K562 (cell line): ENCODE measurements around the gene PGM2L1. TPM values are rescaled to one million over a fixed set of nuclear protein-coding genes. Genes with fewer than 3 reads are reported as not detected.

Experiments used
- ATAC-seq: fragments of 200-7000 bp; cut with Tn5 transposase; 3 replicates; pipeline ENCODE4 v1.9.1; 2020; ENCODE audit warnings: moderate library complexity
- BruUV-seq: library from RNA; stranded (reverse); fragments of 400-500 nt; replicated peaks from 2 replicates; lab custom pipeline; 2021; lab: Mats Ljungman, UMichigan
- CTCF ChIA-PET: fragments of 300-600 bp; formaldehyde crosslinking; extraction: SDS; loops from one replicate; lab custom pipeline; 2021; ENCODE audit warnings: low intra/inter-chr PET ratio; lab: Yijun Ruan, JAX
- POLR2A ChIA-PET: fragments of 300-600, 350-650 bp; sonication (Branson Sonifier 250); formaldehyde crosslinking; extraction: SDS; loops from one replicate; lab custom pipeline; 2021; ENCODE audit warnings: antibody characterized with exemption, inconsistent platforms; lab: Yijun Ruan, JAX
- DNase-seq, 4 experiments: peaks; one replicate each; pipeline versions ENCODE4 v3.0.0 to v3.0.0-alpha.2; 2011 to 2018; ENCODE audit warnings: low spot score in 3 of 4, mixed read lengths in 3 of 4; ENCODE audit errors: extremely low read depth in 1 of 4
- FAIRE-seq: peaks from 2 replicates; lab custom pipeline; 2011; peaks lifted over from hg19 to GRCh38; lab: Jason Lieb, UNC
- H2AFZ ChIP-seq: 2 replicates; pipeline ENCODE4 v1.6.0; 2011; ENCODE audit warnings: low read depth, low read length, control low read depth, inconsistent platforms
- H3K27ac ChIP-seq: fragments of 200-600 bp; 3 replicates; pipeline ENCODE4 v1.8.0; 2011; ENCODE audit warnings: low read depth, mild to moderate bottlenecking, control low read depth, inconsistent platforms, low read length, moderate library complexity, mixed read lengths; ENCODE audit errors: extremely low read depth
- H3K27me3 ChIP-seq, 2 experiments: fragments of 300-600 bp in 1 of 2; 2 replicates in 1 of 2; 3 replicates in 1 of 2; pipeline versions ENCODE4 v1.6.0 to v1.8.0; 2011; ENCODE audit warnings: inconsistent platforms in 2 of 2, low read length in 2 of 2, mild to moderate bottlenecking in 1 of 2, mixed read lengths in 1 of 2, moderate library complexity in 1 of 2; ENCODE audit not compliant: control insufficient read depth in 2 of 2, insufficient read depth in 2 of 2
- H3K36me3 ChIP-seq: fragments of 300-600 bp; 3 replicates; pipeline ENCODE4 v1.8.0; 2011; ENCODE audit warnings: mild to moderate bottlenecking, low read length, inconsistent platforms; ENCODE audit not compliant: control insufficient read depth, insufficient read depth
- H3K4me1 ChIP-seq, 2 experiments: fragments of 200-600 bp in 1 of 2; replicated peaks in 1 of 2; 2 replicates in 1 of 2; 3 replicates in 1 of 2; pipeline versions ENCODE4 v1.5.1 to v1.8.0; 2011; ENCODE audit warnings: inconsistent platforms in 2 of 2, low read length in 2 of 2, mild to moderate bottlenecking in 1 of 2, mixed read lengths in 1 of 2, moderate library complexity in 1 of 2; ENCODE audit not compliant: control insufficient read depth in 2 of 2, insufficient read depth in 2 of 2
- H3K4me2 ChIP-seq: 2 replicates; pipeline ENCODE4 v1.6.1; 2011; ENCODE audit warnings: low read length, control low read depth, inconsistent platforms, mixed read lengths; ENCODE audit not compliant: insufficient read depth
- H3K4me3 ChIP-seq: fragments of 200-600 bp; sonication (generic), shearing (Covaris generic); 2 replicates; pipeline ENCODE4 v1.5.1; 2016; ENCODE audit warnings: control low read depth, inconsistent platforms
- H3K79me2 ChIP-seq: fragments of 200-600 bp; 3 replicates; pipeline ENCODE4 v1.8.0; 2011; ENCODE audit warnings: low read length, inconsistent platforms; ENCODE audit not compliant: control insufficient read depth, insufficient read depth
- H3K9ac ChIP-seq, 2 experiments: 2 replicates each; pipeline versions ENCODE4 v1.6.0 to v1.6.1; 2011; ENCODE audit warnings: low read depth in 2 of 2, low read length in 2 of 2, control low read depth in 1 of 2, inconsistent platforms in 1 of 2, mild to moderate bottlenecking in 1 of 2, mixed read lengths in 1 of 2; ENCODE audit not compliant: insufficient read depth in 1 of 2
- H3K9me1 ChIP-seq: one replicate; pipeline ENCODE4 v1.6.0; 2011; ENCODE audit warnings: inconsistent platforms, mild to moderate bottlenecking, low read length, moderate library complexity; ENCODE audit not compliant: control insufficient read depth, insufficient read depth
- H3K9me3 ChIP-seq: replicated peaks from 2 replicates; pipeline ENCODE4 v1.5.1; 2011; ENCODE audit warnings: low read depth, low read length, inconsistent platforms; ENCODE audit not compliant: control insufficient read depth, insufficient read depth
- H4K20me1 ChIP-seq: replicated peaks from 2 replicates; pipeline ENCODE4 v1.6.1; 2011; ENCODE audit warnings: low read length, inconsistent platforms, mixed read lengths; ENCODE audit not compliant: control insufficient read depth, insufficient read depth
- BCOR ChIP-seq: fragments of 450-650 bp; IDR thresholded peaks from 2 replicates; pipeline ENCODE4 v1.6.1; 2016
- BHLHE40 ChIP-seq: IDR thresholded peaks from 2 replicates; pipeline ENCODE4 v1.6.1; 2011; ENCODE audit warnings: low read length, improper control_type of control experiment
- CBX8 ChIP-seq: fragments of 200-600 bp; sonication (generic); IDR thresholded peaks from 2 replicates; pipeline ENCODE4 v1.6.1; 2012; ENCODE audit warnings: borderline replicate concordance, mixed run types, low read depth, mild to moderate bottlenecking, moderate library complexity, mixed read lengths, low read length, control low read depth, inconsistent platforms; ENCODE audit not compliant: poor library complexity, severe bottlenecking; ENCODE audit errors: extremely low read depth
- HMG20B ChIP-seq: fragments of 250-450 bp; sonication (Bioruptor Pico); IDR thresholded peaks from 2 replicates; pipeline ENCODE4 v1.5.0; 2021; ENCODE audit warnings: mild to moderate bottlenecking
- IFI16 ChIP-seq: fragments of 250-450 bp; sonication (Bioruptor Pico); IDR thresholded peaks from 2 replicates; pipeline ENCODE4 v2.1.2; 2022; ENCODE audit warnings: mild to moderate bottlenecking, inconsistent platforms
- NFYB ChIP-seq: IDR thresholded peaks from 2 replicates; pipeline ENCODE4 v1.6.1; 2011; ENCODE audit warnings: mild to moderate bottlenecking, moderate library complexity; ENCODE audit not compliant: insufficient read length; ENCODE audit errors: extremely low read depth
- RFX1 ChIP-seq: fragments of 450-650 bp; IDR thresholded peaks from 2 replicates; pipeline ENCODE4 v1.6.1; 2016; ENCODE audit warnings: mild to moderate bottlenecking, moderate library complexity
- SETDB1 ChIP-seq: IDR thresholded peaks from one replicate; pipeline ENCODE4 v1.6.1; 2012; ENCODE audit warnings: low read length, control low read depth, inconsistent platforms
- ZFP36 ChIP-seq: fragments of 150-350 bp; IDR thresholded peaks from 2 replicates; pipeline ENCODE4 v1.6.1; 2018; ENCODE audit warnings: low read length, low read depth; ENCODE audit not compliant: partially characterized antibody
- WGBS: fragments of 100-300 bp; shearing (Covaris generic); methylation state at CpG from one replicate; pipeline ENCODE4 v1.1.6; 2016; ENCODE audit warnings: low coverage, mixed read lengths; ENCODE audit not compliant: insufficient coverage; ENCODE audit errors: missing lambda C conversion rate; 5-methylcytosine and 5-hydroxymethylcytosine counted together
- in situ Hi-C: fragments of 300-500 bp; cut with MboI; formaldehyde crosslinking; loops from 4 replicates; pipeline ENCODE4 v1.15.0; 2018; ENCODE audit warnings: inconsistent platforms, mixed read lengths
- intact Hi-C: fragments of 100-400 bp; cut with micrococcal nuclease; formaldehyde crosslinking; loops from 2 replicates; pipeline ENCODE4 v1.14.2; 2022
- polyA plus RNA-seq, 8 experiments: library from polyadenylated mRNA; depleted of rRNA in 4 of 8; stranded (reverse) in 5 of 8; unstranded in 3 of 8; fragments of >200 nt; fragmentation: Nextera tagmentation in 2 of 8; fragmentation: Illumina TruSeq in 1 of 8; extraction: Ambion mirVana in 2 of 8; extraction: Trizol in 1 of 8; gene quantifications; 2 replicates each; pipeline versions ENCODE4 v1.2.1 to v1.2.3, GENCODE V29; 2011 to 2014; ENCODE audit warnings: inconsistent platforms in 1 of 8, missing spikeins in 1 of 8
- total RNA-seq, 7 experiments: library from RNA; depleted of rRNA in 6 of 7; stranded (reverse); fragments of >200 nt in 6 of 7; fragmentation: Illumina TruSeq in 2 of 7; extraction: Trizol in 2 of 7; gene quantifications; 2 replicates each; pipeline versions ENCODE4 v1.2.1 to v1.2.3, GENCODE V29; 2011 to 2021; ENCODE audit warnings: low replicate concordance in 1 of 7

The PGM2L1 gene
- total and polyA plus RNA-seq, 9 of the 15 experiments (the other 6 are each of a cell fraction or from before 2014, with no cell fraction given): 0.32 to 0.95 (median 0.63) TPM

DNA sequence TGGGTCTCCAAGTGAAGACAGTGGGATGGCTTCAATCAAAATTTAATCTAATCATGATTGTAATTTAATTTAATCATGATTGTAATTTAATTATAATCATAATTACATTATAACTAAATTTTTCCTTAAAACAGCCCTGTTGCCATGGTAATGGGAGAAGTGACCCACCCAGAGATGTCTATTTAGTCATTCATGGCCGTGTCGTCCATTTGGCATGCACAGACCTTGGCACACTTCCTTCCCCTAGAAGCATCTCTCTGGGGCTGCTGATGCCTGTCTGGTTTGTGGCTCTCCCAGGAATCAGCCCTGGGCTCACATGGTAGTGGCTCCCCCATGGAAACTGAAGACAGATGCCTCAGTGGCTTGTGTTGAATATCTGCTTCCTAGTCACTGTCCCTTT lies 113.8 kb downstream of the PGM2L1 start:
- no peak for TF ChIP-seq BHLHE40
- TF ChIP-seq RFX1: peak; percentile 56
- TF ChIP-seq, all 486 proteins: peak for 1
- Histone ChIP-seq H3K4me2 (no peak overlapping the region), H4K20me1 (no peaks in the 10 kb centered on the region), H3K79me2 (no peaks in the 10 kb centered on the region), H2AFZ (no peak overlapping the region), H3K9me3 (no peaks in the 10 kb centered on the region), H3K9me1 (no peaks in the 10 kb centered on the region), H3K27ac (no peak overlapping the region), H3K27me3 (peaks cover 0 to 1% of the 10 kb centered on the region in 2 experiments; a peak in 1 of 5 replicates), H3K9ac (no peak overlapping the region), H3K4me1 (no peaks in the 10 kb centered on the region), H3K36me3 (no peaks in the 10 kb centered on the region), H3K4me3 (no peak overlapping the region)
- intact Hi-C loops: no loop called here
- 0% methylated on average over 2 of the region's 2 CpGs for WGBS
- ChIA-PET CTCF (no interaction called here), POLR2A (no interaction called here)
- no TSS peak for BruUV-seq
- in situ Hi-C loops: no loop called here
- DNase-seq: no peak
- FAIRE-seq: no peak
- no peak for ATAC-seq

DNA sequence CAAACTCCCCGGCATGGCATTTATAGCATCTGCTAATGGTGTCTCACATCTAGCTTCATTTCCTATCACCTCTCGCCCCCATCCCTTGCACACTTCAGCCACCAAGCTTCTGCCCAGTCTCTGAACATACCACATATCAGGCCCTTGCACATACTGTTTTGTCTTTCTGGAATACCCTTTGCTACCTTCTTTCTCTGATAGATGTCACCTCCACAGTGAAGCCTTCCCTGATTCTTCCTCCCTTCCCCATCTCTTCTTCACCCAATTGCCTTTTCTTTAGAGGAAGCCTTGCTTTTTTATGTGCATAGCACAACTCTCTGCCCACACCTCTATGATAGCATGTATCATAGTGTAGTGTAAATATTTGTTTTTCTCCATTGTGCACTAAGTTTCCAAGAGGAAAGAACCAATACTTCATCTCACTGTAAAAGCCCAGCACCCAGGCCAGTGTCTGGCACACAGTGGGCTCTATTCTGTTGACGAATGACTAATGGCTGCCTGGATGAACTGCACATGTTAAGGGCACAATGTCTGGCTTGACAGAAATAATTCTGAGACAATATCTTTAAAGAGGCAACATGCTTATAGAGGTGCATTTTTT lies 114.6 kb downstream of the PGM2L1 start:
- no TSS peak for BruUV-seq
- Histone ChIP-seq H3K27me3 (peaks cover 0 to 2% of the 10 kb centered on the region in 2 experiments; a peak in 1 of 5 replicates), H4K20me1 (no peaks in the 10 kb centered on the region), H3K4me1 (no peaks in the 10 kb centered on the region), H3K4me3 (no peak overlapping the region), H3K9me1 (no peaks in the 10 kb centered on the region), H3K4me2 (no peak overlapping the region), H3K9ac (no peak overlapping the region), H3K27ac (no peak overlapping the region), H3K9me3 (no peaks in the 10 kb centered on the region), H3K79me2 (no peaks in the 10 kb centered on the region), H3K36me3 (no peaks in the 10 kb centered on the region), H2AFZ (no peak overlapping the region)
- POLR2A ChIA-PET: no interaction called here
- WGBS: 4% methylated on average over 3 of the region's 3 CpGs
- CTCF ChIA-PET: no interaction called here
- DNase-seq (no peak), FAIRE-seq (no peak), ATAC-seq (no peak)
- in situ Hi-C loops (no loop called here), intact Hi-C loops (no loop called here)
- TF ChIP-seq BCOR: no peak
- TF ChIP-seq IFI16 (CRISPR knock-in tag): no peak
- TF ChIP-seq NFYB: no peak
- no peak for TF ChIP-seq HMG20B (CRISPR knock-in tag)
- TF ChIP-seq ZFP36: peak; percentile 72
- TF ChIP-seq SETDB1: no peak
- no peak for TF ChIP-seq CBX8
